Measurements from ENCODE around the gene MBP. TPM values are rescaled to one million over a fixed set of nuclear protein-coding genes. Genes with fewer than 3 reads are reported as not detected.

MBP gene
- total and polyA plus RNA-seq, 2 of the 13 experiments (the other 11 are each of a cell fraction or from before 2014, with no cell fraction given), result 5.0 to 8.5 TPM

DNA sequence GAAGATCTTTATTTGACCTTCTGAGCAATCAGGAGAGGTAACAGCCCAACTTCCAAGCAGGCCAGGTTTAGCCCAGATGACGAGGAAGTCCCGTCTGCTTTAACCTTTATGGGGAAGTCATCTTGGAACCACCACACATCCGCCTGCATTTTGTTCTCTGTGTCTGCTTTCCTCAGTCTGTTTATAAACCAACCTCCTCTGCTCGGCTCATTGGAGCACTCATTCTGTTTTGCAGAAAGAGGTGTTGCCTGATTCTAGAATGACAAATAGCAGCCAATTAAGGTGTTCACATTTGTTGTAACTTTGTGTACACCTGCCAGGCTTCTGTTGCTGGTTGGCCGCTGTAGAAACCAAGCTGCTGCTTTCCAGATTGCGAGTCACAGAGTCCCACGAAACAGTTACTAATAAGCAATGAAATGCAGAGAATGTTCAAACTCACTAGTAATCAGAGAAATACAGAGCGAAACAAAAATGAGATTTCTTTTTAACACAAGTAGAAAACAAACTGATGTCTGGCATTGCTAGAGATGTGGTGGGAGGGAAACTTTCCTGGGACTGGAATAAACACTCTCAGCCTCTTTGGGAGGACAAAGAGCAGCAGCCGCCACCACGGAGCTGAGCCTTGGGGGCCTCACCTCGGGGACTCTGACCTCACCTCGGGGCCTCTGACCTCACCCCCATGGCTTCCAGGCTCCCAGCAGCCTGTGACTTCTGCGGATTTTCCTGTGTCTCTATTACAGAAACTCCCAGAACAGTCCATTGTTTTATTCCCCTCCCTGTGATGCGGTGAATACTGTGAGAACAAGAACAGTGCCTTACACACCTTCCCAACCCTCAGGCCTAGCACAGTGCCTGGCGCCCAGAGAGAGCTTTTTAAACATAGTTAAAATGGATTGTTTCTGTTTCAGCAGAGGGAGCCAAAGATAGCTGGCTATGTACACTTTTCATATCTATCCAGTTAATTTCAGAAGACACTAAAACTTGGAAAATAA, 64.0 kb downstream of the MBP start:
- FAIRE-seq, result no peak
- 73% methylated on average over 10 of the region's 15 CpGs for WGBS (ENCODE audit: low lambda C conversion rate)
- no TSS peak for BruUV-seq (replicated peaks)
- DNase-seq (ENCODE audit: low spot score), result no peak
- intact Hi-C loops (cut with micrococcal nuclease; ENCODE audit: unreplicated experiment) (no loop called here), in situ Hi-C loops (cut with HindIII; ENCODE audit: extremely low pct_ligation_motif_present, low pct_unique_long_range_greater_than_20kb) (no loop called here)
- peak overlapping the region; percentile 43 for H3K4me2 ChIP-seq (ENCODE audit: low read depth, low read length)
- POLR2A ChIA-PET, result no interaction called here
- H2AFZ ChIP-seq (ENCODE audit: low read length), result no peak overlapping the region
- H3K4me1 ChIP-seq (ENCODE audit: insufficient read depth, low read length), result peaks cover 22% of the 10 kb centered on the region
- H4K20me1 ChIP-seq (ENCODE audit: insufficient read depth, low read length), result no peaks in the 10 kb centered on the region
- ATAC-seq, result peak; percentile 67
- H3K9ac ChIP-seq (ENCODE audit: insufficient read depth, low read depth, low read length), result no peak overlapping the region
- H3K9me3 ChIP-seq (ENCODE audit: low read length), result no peaks in the 10 kb centered on the region
- no peaks in the 10 kb centered on the region for H3K27me3 ChIP-seq (ENCODE audit: control insufficient read depth in 1 of 2, insufficient read depth in 2 of 2, low read length in 2 of 2)
- H3K36me3 ChIP-seq (replicated peaks in 1 of 2; ENCODE audit: control insufficient read depth in 1 of 2, insufficient read depth in 2 of 2, low read length in 2 of 2), result no peaks in the 10 kb centered on the region; a peak in 1 of 5 replicates
- no peak overlapping the region for H3K27ac ChIP-seq (ENCODE audit: extremely low read length, insufficient read depth, low read length)
- no peaks in the 10 kb centered on the region for H3K79me2 ChIP-seq (ENCODE audit: insufficient read depth, low read length)
- H3K4me3 ChIP-seq (replicated peaks in 1 of 3; ENCODE audit: insufficient read depth in 1 of 3, low read depth in 2 of 3, low read length in 3 of 3), result no peak overlapping the region
- CTCF ChIA-PET (ENCODE audit: low intra/inter-chr PET ratio, low total read pairs), result no interaction called here
- TF ChIP-seq, protein P1, sequence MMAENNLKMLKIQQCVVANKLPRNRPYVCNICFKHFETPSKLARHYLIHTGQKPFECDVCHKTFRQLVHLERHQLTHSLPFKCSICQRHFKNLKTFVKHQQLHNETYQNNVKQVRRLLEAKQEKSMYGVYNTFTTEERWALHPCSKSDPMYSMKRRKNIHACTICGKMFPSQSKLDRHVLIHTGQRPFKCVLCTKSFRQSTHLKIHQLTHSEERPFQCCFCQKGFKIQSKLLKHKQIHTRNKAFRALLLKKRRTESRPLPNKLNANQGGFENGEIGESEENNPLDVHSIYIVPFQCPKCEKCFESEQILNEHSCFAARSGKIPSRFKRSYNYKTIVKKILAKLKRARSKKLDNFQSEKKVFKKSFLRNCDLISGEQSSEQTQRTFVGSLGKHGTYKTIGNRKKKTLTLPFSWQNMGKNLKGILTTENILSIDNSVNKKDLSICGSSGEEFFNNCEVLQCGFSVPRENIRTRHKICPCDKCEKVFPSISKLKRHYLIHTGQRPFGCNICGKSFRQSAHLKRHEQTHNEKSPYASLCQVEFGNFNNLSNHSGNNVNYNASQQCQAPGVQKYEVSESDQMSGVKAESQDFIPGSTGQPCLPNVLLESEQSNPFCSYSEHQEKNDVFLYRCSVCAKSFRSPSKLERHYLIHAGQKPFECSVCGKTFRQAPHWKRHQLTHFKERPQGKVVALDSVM (CRISPR knock-in tag; IDR thresholded peaks at IDR 0.05), result 0 out of 2 replicates have a peak, but pooled peaks have one; percentile 15
- TF ChIP-seq SMC3 (IDR thresholded peaks at IDR 0.05; ENCODE audit: low read length) (no peak), ZMYM4 (CRISPR knock-in tag; IDR thresholded peaks at IDR 0.05) (peak; percentile 41; the same call in 1 of the 2 replicates), TBX2 (CRISPR knock-in tag; IDR thresholded peaks at IDR 0.05; ENCODE audit: borderline replicate concordance) (peak; percentile 19; the same call in 1 of the 2 replicates), HOXA5 (CRISPR knock-in tag; IDR thresholded peaks at IDR 0.05) (no peak), ZNF264 (CRISPR knock-in tag; IDR thresholded peaks at IDR 0.05) (no peak), CBFB (CRISPR knock-in tag; IDR thresholded peaks at IDR 0.05) (no peak), MAFK (conservative IDR thresholded peaks at IDR 0.05 in 1 of 2, IDR thresholded peaks at IDR 0.05 in 1 of 2; ENCODE audit: low read length in 2 of 2) (no peak), NR2F6 (IDR thresholded peaks at IDR 0.05) (peak; percentile 37; the same call in 1 of the 2 replicates), NR2F6 (CRISPR knock-in tag; IDR thresholded peaks at IDR 0.05) (0 out of 2 replicates have a peak, but pooled peaks have one; percentile 28), POGZ (CRISPR knock-in tag; IDR thresholded peaks at IDR 0.05) (0 out of 2 replicates have a peak, but pooled peaks have one; percentile 37)
- TF ChIP-seq, protein P2, sequence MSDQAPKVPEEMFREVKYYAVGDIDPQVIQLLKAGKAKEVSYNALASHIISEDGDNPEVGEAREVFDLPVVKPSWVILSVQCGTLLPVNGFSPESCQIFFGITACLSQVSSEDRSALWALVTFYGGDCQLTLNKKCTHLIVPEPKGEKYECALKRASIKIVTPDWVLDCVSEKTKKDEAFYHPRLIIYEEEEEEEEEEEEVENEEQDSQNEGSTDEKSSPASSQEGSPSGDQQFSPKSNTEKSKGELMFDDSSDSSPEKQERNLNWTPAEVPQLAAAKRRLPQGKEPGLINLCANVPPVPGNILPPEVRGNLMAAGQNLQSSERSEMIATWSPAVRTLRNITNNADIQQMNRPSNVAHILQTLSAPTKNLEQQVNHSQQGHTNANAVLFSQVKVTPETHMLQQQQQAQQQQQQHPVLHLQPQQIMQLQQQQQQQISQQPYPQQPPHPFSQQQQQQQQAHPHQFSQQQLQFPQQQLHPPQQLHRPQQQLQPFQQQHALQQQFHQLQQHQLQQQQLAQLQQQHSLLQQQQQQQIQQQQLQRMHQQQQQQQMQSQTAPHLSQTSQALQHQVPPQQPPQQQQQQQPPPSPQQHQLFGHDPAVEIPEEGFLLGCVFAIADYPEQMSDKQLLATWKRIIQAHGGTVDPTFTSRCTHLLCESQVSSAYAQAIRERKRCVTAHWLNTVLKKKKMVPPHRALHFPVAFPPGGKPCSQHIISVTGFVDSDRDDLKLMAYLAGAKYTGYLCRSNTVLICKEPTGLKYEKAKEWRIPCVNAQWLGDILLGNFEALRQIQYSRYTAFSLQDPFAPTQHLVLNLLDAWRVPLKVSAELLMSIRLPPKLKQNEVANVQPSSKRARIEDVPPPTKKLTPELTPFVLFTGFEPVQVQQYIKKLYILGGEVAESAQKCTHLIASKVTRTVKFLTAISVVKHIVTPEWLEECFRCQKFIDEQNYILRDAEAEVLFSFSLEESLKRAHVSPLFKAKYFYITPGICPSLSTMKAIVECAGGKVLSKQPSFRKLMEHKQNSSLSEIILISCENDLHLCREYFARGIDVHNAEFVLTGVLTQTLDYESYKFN (CRISPR knock-in tag; conservative IDR thresholded peaks at IDR 0.05), result peak; percentile 59
- TF ChIP-seq, protein P3, sequence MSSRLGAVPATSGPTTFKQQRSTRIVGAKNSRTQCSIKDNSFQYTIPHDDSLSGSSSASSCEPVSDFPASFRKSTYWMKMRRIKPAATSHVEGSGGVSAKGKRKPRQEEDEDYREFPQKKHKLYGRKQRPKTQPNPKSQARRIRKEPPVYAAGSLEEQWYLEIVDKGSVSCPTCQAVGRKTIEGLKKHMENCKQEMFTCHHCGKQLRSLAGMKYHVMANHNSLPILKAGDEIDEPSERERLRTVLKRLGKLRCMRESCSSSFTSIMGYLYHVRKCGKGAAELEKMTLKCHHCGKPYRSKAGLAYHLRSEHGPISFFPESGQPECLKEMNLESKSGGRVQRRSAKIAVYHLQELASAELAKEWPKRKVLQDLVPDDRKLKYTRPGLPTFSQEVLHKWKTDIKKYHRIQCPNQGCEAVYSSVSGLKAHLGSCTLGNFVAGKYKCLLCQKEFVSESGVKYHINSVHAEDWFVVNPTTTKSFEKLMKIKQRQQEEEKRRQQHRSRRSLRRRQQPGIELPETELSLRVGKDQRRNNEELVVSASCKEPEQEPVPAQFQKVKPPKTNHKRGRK (CRISPR knock-in tag; IDR thresholded peaks at IDR 0.05), result no peak

Data from HepG2 (cell line).